Measurements from ENCODE around the gene PHLPP1. TPM values are rescaled to one million over a fixed set of nuclear protein-coding genes. Genes with fewer than 3 reads are reported as not detected.

PHLPP1 gene
- total and polyA plus RNA-seq, 2 experiments from 2014 or later = 15.7 to 73.6 TPM

- Histone ChIP-seq H3K36me3 (ENCODE audit: insufficient read depth) (no peaks in the 10 kb centered on the region), H3K9me2 (ENCODE audit: insufficient read depth) (no peaks in the 10 kb centered on the region), H3K4me2 (no peak overlapping the region), H3K4me1 (ENCODE audit: insufficient read depth) (peaks cover 60% of the 10 kb centered on the region), H3F3A (replicated peaks; ENCODE audit: low read depth) (no peaks in the 10 kb centered on the region), H3K27me3 (ENCODE audit: insufficient read depth) (no peaks in the 10 kb centered on the region), H3K4me3 (no peak overlapping the region), H3K79me2 (replicated peaks; ENCODE audit: insufficient read depth) (peaks cover 100% of the 10 kb centered on the region), H4K20me1 (replicated peaks; ENCODE audit: insufficient read depth) (no peaks in the 10 kb centered on the region), H2AFZ (no peak overlapping the region), H3K27ac (ENCODE audit: low read depth) (no peak overlapping the region)
- Mint-ChIP-seq H3K27me3 (ENCODE audit: insufficient read depth, low read depth, poor library complexity) (peaks cover 9% of the 10 kb centered on the region), H3K4me1 (peaks cover 63% of the 10 kb centered on the region), H3K27ac (no peak overlapping the region), H3K36me3 (ENCODE audit: low read depth) (no peaks in the 10 kb centered on the region), H3K4me3 (no peak overlapping the region), H3K9me3 (no peaks in the 10 kb centered on the region)
- no peak for DNase-seq (ENCODE audit: low spot score)
- ATAC-seq = no peak
- TF ChIP-seq CTCF (conservative IDR thresholded peaks at IDR 0.05; ENCODE audit: low read depth in 2 of 2) = no peak
- TF ChIP-seq REST (IDR thresholded peaks at IDR 0.05; ENCODE audit: unreplicated experiment) = no peak
- no peak for TF ChIP-seq EZH2phosphoT487 (IDR thresholded peaks at IDR 0.05; ENCODE audit: unreplicated experiment)
- no peak for TF ChIP-seq ZNF462 (CRISPR knock-in tag; IDR thresholded peaks at IDR 0.05)
- no peak for TF ChIP-seq NANOG (IDR thresholded peaks at IDR 0.05; ENCODE audit: borderline replicate concordance)
- no peak for TF ChIP-seq ZNF114 (CRISPR knock-in tag; IDR thresholded peaks at IDR 0.05)
- no peak for TF ChIP-seq CREB1 (CRISPR knock-in tag; IDR thresholded peaks at IDR 0.05; ENCODE audit: low read depth)
- no peak for TF ChIP-seq JUNB (IDR thresholded peaks at IDR 0.05; ENCODE audit: unreplicated experiment)
- TF ChIP-seq ETS1 (IDR thresholded peaks at IDR 0.05) = no peak
- TF ChIP-seq EZH2 (IDR thresholded peaks at IDR 0.05; ENCODE audit: low read depth, unreplicated experiment) = no peak
- TF ChIP-seq STAT1 (IDR thresholded peaks at IDR 0.05; ENCODE audit: unreplicated experiment) = no peak
Observed at GRCh38 chr18:62811674-62812073, 96.3 kb downstream of the PHLPP1 start.
